Gastrocnemius medialis (tissue), 4 donors: ENCODE data around the gene CTPS2.

Experiments used
- POLR2A ChIP-seq, 2 donors: fragments of 450-650 bp; IDR thresholded peaks; one replicate each; pipeline ENCODE4 v1.6.1; 2017; ENCODE audit warnings: antibody characterized with exemption in 2 of 2, mild to moderate bottlenecking in 2 of 2, moderate library complexity in 2 of 2
- TF ChIP-seq, protein P1 (sequence below), 5 experiments: fragments of 450-650 bp in 3 of 5; fragments of 200-600 bp in 2 of 5; sonication (generic) in 2 of 5; IDR thresholded peaks in 4 of 5; conservative IDR thresholded peaks in 1 of 5; 1 replicate in 4 of 5; 2 replicates in 1 of 5; pipeline ENCODE4 v1.5.1; 2016 to 2019; ENCODE audit warnings: antibody characterized with exemption in 5 of 5, mild to moderate bottlenecking in 3 of 5, moderate library complexity in 3 of 5

DNA sequence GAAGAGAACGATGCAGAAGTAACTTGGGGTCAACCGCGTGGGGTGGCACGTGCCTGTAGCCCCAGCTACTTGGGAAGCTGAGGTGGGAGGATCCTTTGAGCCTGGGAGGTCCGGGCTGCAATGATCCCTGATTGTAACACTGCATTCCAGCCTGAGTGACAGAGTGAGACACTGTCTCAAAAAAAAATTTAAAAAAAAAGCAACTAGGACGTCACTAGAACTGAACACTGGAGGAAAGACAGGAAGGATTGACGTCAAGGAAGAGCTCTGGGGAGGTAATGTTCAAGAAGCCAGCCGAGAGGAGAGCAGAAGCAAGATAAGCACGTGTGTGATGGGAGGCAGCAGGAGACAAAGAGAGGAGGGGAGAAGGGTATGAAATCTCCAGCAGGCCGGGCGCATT lies 33.8 kb downstream of the CTPS2 start:
- TF ChIP-seq, protein P1, sequence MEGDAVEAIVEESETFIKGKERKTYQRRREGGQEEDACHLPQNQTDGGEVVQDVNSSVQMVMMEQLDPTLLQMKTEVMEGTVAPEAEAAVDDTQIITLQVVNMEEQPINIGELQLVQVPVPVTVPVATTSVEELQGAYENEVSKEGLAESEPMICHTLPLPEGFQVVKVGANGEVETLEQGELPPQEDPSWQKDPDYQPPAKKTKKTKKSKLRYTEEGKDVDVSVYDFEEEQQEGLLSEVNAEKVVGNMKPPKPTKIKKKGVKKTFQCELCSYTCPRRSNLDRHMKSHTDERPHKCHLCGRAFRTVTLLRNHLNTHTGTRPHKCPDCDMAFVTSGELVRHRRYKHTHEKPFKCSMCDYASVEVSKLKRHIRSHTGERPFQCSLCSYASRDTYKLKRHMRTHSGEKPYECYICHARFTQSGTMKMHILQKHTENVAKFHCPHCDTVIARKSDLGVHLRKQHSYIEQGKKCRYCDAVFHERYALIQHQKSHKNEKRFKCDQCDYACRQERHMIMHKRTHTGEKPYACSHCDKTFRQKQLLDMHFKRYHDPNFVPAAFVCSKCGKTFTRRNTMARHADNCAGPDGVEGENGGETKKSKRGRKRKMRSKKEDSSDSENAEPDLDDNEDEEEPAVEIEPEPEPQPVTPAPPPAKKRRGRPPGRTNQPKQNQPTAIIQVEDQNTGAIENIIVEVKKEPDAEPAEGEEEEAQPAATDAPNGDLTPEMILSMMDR (IDR thresholded peaks at IDR 0.05 in 4 of 5, conservative IDR thresholded peaks at IDR 0.05 in 1 of 5) = no peak
- TF ChIP-seq POLR2A (IDR thresholded peaks at IDR 0.05) = no peak
